Fibroblast of mammary gland (primary cell): Measurements from ENCODE around the gene ATL3.

Experiments
- DNase-seq: peaks from one replicate; pipeline ENCODE4 v3.0.0-alpha.2; 2010; ENCODE audit warnings: low read depth
- H3K4me3 ChIP-seq: 2 replicates; pipeline ENCODE4 v1.5.1; 2011; ENCODE audit warnings: low read depth, mild to moderate bottlenecking, low read length, moderate library complexity; ENCODE audit not compliant: control insufficient read depth
- CTCF ChIP-seq: conservative IDR thresholded peaks from 2 replicates; pipeline ENCODE4 v1.5.1; 2011; ENCODE audit warnings: low read depth, low read length, inconsistent platforms; ENCODE audit not compliant: control insufficient read depth, insufficient read depth

Gene ATL3

GRCh38 chr11:63711838-63712237 is 40.7 kb upstream of the ATL3 start:
- no peak overlapping the region for H3K4me3 ChIP-seq
- no peak for TF ChIP-seq CTCF
- DNase-seq: no peak

- no peak overlapping the region for H3K4me3 ChIP-seq
- DNase-seq: peak; percentile 78
These were observed 39.5 kb upstream of the ATL3 start for GRCh38 chr11:63710476-63711217.

DNA sequence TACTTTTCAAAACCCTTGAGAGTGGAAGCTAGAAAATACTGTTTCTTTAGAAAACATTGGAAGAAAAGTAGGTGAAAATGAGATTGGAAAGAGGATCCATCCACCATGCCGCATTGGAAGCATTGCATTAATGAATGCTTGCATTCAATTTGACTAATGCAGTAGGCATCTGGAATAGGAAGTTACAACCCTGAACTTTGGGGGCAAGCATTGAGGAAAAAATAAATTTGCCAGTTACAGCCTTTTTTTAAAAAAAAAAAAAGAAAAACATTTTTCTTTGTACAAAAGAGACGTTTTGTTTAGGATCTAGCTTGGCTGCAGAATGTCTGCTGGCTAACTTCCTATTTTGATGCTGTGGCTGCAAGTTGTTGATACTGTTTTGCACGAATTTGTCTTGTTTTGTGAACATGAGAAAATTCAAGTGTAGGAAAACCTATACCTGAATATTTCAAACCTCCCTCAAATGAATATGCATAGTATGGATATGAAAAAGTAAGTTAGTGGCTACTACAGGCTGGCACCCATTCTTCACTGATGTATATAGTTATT is 38.2 kb upstream of the ATL3 start:
- H3K4me3 ChIP-seq: no peak overlapping the region
- TF ChIP-seq CTCF: no peak
- no peak for DNase-seq

More at GRCh38 chr11:63710476-63711217, 39.5 kb upstream of the ATL3 start:
- TF ChIP-seq CTCF: peak; percentile 41

- no peak overlapping the region for H3K4me3 ChIP-seq
- DNase-seq: no peak
- TF ChIP-seq CTCF: no peak
These were observed 37.6 kb upstream of the ATL3 start for GRCh38 chr11:63708764-63709163.

DNA sequence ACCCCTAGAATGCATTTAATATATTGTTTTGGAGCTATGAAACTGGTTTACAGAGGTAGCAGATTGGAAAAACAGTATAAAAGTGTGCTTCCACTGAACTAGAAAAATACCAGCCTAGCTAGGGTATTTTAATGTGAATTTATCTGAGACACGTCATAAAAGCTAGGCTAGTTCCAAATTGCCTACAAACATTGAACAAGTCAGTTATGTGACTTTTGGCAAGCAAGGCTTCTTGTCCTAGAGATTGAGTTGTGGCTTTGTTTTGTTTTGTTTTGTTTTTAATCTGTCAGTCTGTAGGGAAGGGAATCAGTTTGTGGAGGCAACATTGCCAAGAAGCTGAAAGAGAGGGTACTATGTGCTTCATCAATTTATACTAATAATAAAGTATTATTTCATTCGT is 34.4 kb upstream of the ATL3 start:
- no peak for DNase-seq
- H3K4me3 ChIP-seq: no peak overlapping the region
- no peak for TF ChIP-seq CTCF

DNA sequence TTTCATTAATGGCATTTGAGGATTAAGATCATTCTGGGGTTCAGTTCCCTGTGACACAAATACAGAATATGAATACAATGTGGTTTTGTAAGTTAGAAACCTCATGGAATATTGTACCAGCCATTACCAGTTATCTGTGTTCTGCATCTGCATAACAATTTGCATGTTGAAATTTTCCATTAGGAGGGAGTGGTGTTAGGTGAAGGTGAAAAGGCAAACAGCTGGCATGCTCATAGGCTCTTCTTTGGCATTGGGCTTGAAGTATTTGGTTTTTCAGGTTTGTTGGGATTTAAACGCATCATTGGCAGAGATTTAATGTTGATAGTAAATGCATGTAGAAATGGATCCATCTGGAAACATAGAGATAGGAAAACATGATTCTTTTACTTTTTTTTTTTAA is 28.7 kb upstream of the ATL3 start:
- H3K4me3 ChIP-seq: no peak overlapping the region
- no peak for TF ChIP-seq CTCF
- no peak for DNase-seq
